ENCODE data around the gene RMRP.
A peak's percentile ranks its signal among the peaks of the same experiment; 100 is the strongest.

The RMRP gene

GRCh38 chr9:35657546-35658136 lies at the start of gene RMRP:
Gene RMRP (minus strand): TSS chr9:35658019.
- DNase-seq (ENCODE audit: insufficient read length, low spot score) (peak; percentile 83), FAIRE-seq (peak; percentile 66)
- no peak for TF ChIP-seq POLR2A (IDR thresholded peaks at IDR 0.05; ENCODE audit: low read depth, low read length)

GRCh38 chr9:35706951-35707350 lies 49.1 kb upstream of the RMRP start:
- TF ChIP-seq POLR2A (IDR thresholded peaks at IDR 0.05; ENCODE audit: low read depth, low read length), result no peak
- DNase-seq (ENCODE audit: insufficient read length, low spot score) (no peak), FAIRE-seq (no peak)

- DNase-seq (ENCODE audit: insufficient read length, low spot score) (no peak), FAIRE-seq (no peak)
- no peak for TF ChIP-seq POLR2A (IDR thresholded peaks at IDR 0.05; ENCODE audit: low read depth, low read length)
These were observed 48.1 kb upstream of the RMRP start for GRCh38 chr9:35705836-35706430.

- TF ChIP-seq POLR2A (IDR thresholded peaks at IDR 0.05; ENCODE audit: low read depth, low read length), result no peak
- no peak for FAIRE-seq
- DNase-seq (ENCODE audit: insufficient read length, low spot score), result no peak
These were observed 47.6 kb upstream of the RMRP start for GRCh38 chr9:35705372-35705771.

GRCh38 chr9:35703906-35704672 lies 46.3 kb upstream of the RMRP start:
- TF ChIP-seq POLR2A (IDR thresholded peaks at IDR 0.05; ENCODE audit: low read depth, low read length), result no peak
- FAIRE-seq, result no peak
- no peak for DNase-seq (ENCODE audit: insufficient read length, low spot score)

- FAIRE-seq (no peak), DNase-seq (ENCODE audit: insufficient read length, low spot score) (no peak)
- TF ChIP-seq POLR2A (IDR thresholded peaks at IDR 0.05; ENCODE audit: low read depth, low read length), result no peak
These were observed 44.9 kb upstream of the RMRP start for GRCh38 chr9:35702696-35703095.

GRCh38 chr9:35700942-35701341 lies 43.1 kb upstream of the RMRP start:
- TF ChIP-seq POLR2A (IDR thresholded peaks at IDR 0.05; ENCODE audit: low read depth, low read length), result no peak
- DNase-seq (ENCODE audit: insufficient read length, low spot score), result no peak
- no peak for FAIRE-seq

- FAIRE-seq, result no peak
- no peak for DNase-seq (ENCODE audit: insufficient read length, low spot score)
- TF ChIP-seq POLR2A (IDR thresholded peaks at IDR 0.05; ENCODE audit: low read depth, low read length), result no peak
These were observed 42.2 kb upstream of the RMRP start for GRCh38 chr9:35700031-35700430.

- DNase-seq (ENCODE audit: insufficient read length, low spot score), result no peak
- TF ChIP-seq POLR2A (IDR thresholded peaks at IDR 0.05; ENCODE audit: low read depth, low read length), result no peak
- FAIRE-seq, result no peak
These were observed 40.4 kb upstream of the RMRP start for GRCh38 chr9:35698231-35698630.

- DNase-seq (ENCODE audit: insufficient read length, low spot score) (no peak), FAIRE-seq (no peak)
- no peak for TF ChIP-seq POLR2A (IDR thresholded peaks at IDR 0.05; ENCODE audit: low read depth, low read length)
These were observed 39.7 kb upstream of the RMRP start for GRCh38 chr9:35697486-35697885.

GRCh38 chr9:35696520-35697215 lies 38.8 kb upstream of the RMRP start:
- FAIRE-seq, result no peak
- TF ChIP-seq POLR2A (IDR thresholded peaks at IDR 0.05; ENCODE audit: low read depth, low read length), result no peak
- DNase-seq (ENCODE audit: insufficient read length, low spot score), result peak; percentile 30

GRCh38 chr9:35695943-35696401 lies 38.2 kb upstream of the RMRP start:
- no peak for TF ChIP-seq POLR2A (IDR thresholded peaks at IDR 0.05; ENCODE audit: low read depth, low read length)
- DNase-seq (ENCODE audit: insufficient read length, low spot score) (no peak), FAIRE-seq (no peak)

GRCh38 chr9:35691757-35692301 lies 34.0 kb upstream of the RMRP start:
- no peak for DNase-seq (ENCODE audit: insufficient read length, low spot score)
- TF ChIP-seq POLR2A (IDR thresholded peaks at IDR 0.05; ENCODE audit: low read depth, low read length), result no peak
- FAIRE-seq, result no peak

GRCh38 chr9:35691334-35691650 lies 33.5 kb upstream of the RMRP start:
- TF ChIP-seq POLR2A (IDR thresholded peaks at IDR 0.05; ENCODE audit: low read depth, low read length), result no peak
- FAIRE-seq (no peak), DNase-seq (ENCODE audit: insufficient read length, low spot score) (no peak)

Measured in H54 (cell line).